ENCODE measurements around the gene ZNF474.

The ZNF474 gene

DNA sequence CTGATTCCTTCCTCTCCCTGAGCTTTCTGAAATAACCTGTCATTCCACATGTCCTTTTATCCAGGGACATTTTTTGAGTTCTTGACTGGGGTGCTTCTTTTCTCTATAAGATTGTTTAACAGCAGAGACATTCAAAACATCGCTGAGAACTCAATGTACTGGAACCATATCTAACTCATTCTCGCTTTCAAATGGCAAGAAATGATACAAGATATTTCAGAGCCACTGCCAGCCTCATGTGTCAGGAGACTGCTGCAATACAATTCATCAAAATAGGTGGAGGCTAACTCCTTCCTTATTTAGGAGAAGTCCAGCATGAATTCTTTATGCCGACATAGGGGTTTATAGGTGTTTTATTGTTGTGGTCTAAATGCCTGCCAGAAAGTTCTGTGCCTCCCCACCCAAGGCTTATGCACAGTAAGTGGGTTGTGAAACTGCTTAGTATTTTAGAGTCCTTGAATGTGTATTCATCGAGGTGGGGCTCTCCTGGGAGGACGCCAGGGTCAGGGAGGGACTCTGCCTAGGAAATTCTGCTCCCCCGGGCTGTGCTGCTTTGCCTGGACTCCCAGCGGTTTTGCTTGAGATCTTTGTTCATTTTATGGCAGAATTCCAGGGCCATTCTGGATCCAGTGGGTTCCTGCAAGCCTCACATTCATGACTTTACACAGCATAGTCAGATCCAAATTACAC is 53.9 kb downstream of the ZNF474 start:
- DNase-seq, result no peak

DNA sequence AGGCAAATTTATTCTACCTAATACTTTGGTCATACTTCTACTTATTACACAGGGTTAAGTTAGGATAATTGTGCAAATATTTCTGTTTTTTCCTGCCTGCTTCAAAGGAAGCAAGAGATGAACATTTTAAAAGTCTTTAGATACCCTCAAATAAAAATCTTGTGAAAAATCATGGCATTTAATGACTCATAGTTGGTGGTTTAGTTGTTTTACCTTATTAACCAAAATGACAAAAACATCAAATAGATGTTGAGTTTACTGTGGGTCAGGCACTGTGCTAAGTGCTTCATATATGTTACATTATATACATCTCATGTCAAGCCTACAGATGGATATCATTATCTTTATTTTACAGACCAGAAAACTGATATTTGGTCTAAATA is 54.4 kb downstream of the ZNF474 start:
- no peak for DNase-seq

DNA sequence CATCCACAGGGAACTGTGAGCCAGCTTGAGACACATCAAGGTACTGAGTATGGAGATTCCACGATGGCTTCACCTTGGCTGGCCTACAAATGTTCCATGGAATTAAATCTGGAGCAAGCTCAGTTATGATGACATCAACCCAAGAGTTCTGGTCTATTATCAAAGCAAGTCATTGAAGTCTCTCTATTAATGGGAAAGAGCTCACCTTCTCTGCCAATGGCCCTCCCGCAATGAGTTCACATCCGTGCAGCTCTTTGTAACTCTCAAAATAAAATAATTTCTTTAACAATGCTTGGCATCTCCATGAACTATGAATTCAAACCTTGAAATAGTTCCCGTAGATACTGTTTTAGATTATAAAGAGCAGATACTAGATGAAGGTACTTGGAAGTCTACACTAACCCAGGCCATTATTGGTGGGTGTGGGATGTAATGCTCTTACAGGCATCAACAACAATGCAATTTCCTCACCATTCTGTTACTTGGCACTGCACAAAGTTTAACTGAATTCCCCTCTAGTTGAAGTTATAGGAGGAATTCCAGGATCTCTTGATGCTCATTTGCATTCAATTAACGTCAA is 55.4 kb downstream of the ZNF474 start:
- no peak for DNase-seq

DNA sequence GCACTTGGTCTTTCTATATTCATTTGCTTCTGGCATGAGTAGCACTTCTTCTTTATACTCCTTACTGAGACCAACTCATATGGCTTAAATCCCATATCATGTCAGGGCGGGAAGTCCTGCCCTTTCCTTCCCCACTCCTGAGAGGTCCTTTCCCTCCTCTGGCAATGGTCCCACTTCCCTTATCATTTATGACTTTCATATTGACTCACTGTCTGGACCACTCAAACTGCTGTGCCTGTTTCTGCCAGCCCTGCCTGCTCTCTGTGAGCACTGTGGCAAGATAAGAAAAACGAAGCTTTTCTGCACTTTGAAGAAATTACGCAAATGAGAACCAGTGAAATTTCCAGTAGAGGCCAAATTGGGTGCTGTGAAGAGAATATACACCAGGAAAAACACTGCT is 58.1 kb downstream of the ZNF474 start:
- DNase-seq, result no peak

DNA sequence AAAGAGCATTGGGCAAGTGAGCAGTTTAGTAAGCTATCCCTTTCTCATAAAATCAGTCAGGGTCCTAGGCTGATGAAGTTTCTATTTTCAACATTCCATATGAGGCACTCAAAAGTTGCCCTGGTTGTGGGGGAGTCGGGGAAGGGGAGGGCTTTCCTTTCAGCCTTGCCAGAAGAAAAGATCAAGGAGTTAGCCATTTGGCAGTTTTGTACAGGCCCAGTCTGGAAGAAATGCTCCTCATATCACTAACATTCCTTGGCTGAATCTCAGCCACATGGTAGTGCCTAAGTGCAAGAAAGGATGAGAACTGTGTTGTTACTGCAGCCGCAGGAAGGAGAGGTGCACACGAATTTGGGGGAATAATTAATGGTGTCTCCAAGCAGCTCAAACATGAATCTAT is 60.8 kb downstream of the ZNF474 start:
- no peak for DNase-seq

DNA sequence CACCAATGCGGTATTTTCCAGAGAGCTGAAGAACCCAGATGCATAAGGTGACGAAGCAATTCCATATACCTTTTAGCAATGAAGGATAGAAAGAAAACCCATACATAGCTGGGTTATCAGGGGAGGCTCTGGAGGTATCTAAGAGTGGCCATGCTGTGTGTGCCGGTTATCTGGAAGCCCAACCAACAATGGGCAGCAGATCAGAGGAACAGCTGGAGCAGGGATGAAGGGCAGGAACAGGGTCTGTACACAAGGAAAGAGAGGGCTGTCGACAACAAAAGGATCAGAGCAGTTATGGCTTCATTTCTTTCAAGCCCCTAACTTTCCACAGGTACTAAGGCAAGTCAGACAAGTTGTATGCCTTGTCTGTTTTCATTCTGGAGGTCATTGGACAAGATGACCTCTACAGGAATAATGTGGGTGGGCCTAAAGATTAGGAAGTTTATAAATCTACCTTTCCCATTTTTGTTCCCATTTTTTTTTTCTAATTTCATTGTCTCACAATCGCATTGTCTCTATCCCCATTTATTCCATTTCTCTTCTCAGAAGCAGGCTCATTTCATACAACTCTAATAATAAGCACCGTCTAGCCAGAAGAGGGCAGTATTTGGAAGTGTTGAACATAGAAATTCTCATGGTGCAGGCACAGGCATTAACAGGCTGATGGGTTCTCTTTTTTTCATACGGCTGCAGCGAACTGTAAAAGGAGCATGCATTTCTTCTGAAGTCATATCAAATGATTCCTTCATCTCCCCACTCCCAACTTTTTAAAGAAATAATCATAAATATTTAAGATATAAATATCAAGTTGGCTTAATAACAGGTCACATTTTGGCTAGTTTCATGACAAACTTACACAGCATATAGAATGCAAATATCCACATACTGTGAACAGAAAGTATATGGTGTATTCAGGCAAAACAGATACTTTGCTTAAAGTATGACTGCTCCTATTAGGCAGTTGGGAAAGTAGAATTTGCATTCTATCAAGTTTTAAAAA is 63.5 kb downstream of the ZNF474 start:
- peak; percentile 69 for DNase-seq

DNA sequence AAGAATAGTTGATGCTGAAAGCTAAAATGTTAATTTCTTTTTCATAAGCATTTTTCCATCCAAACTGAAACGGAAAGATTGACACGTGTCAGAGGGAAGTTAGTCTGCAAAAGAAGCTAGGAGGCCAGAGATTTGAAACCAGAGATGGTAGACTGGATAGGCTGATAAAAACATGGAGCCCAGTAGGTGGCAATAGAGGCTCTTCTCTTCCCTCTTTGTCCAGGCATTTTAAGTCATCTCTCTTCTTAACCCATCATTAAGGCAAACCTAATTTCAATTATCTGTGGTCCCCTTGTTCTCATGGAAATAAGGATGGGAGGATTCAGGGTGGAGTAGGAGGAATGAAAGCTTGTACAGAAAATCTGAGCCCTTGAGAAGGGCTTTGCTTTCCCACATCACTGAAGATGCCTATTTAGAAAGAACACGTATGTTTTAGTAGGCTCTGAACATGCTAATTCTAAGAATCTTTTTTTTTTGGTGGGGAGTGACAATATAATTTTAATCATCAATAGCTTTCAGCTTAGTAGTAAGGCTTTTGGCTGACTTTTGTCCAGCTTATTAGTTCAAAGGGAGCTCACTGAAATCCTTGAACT is 66.6 kb downstream of the ZNF474 start:
- peak; percentile 68 for DNase-seq

DNA sequence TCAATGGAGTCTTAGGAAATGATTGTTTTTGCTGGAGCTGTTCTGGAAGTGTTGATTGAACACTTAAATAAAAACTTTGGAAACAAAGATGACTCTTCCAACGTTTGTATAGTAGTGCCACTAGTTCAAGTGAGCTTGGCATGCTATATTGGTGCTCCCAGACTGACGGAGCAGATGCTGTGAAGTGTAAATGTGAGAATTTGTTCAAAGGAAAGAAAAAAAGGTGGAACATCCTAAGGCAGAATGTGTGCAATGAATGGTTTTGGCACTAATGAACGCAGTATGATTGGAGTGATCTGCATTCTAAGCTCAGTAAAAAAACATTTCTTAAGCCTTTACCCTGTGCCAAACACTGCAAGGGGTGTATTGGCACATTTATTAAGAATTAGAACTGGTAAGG is 69.8 kb downstream of the ZNF474 start:
- no peak for DNase-seq

DNA sequence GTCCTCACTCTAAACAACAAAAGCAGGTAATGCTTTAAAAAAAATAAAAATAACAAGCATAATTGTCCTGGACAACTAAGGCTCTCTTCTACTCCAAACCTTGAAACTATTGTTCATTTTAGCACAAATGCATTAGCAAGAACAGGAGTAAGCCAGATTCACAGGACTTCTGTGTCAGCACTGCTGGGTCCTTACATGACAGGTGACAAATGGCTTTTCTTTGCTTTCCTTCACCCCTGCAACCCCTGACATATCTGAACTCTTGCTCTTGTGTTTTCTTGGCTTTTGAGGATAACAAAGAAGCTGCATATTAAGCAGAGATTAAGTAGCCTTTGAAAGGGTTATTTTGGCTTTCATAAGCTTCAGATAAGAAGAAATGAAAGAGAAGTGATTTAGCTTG is 71.1 kb downstream of the ZNF474 start:
- DNase-seq, result no peak

DNA sequence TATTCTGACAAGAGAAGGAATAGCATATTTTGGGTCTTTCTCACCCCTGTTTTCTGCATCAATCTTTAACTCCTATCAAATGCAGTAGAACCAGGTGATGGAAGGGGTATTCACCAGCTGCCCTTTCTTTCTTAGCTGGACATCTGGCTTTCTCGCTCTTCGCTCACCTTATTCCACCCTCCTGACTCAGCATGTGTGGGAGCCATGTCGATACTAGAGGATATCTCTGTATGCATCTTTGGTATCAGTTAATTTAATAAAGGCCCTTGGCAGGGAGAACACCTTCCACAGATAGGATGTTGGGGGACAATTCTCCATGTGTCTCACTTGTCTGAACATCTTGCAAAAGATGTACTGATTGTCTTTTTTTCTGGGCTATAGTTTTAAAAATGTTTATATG is 71.5 kb downstream of the ZNF474 start:
- no peak for DNase-seq

DNA sequence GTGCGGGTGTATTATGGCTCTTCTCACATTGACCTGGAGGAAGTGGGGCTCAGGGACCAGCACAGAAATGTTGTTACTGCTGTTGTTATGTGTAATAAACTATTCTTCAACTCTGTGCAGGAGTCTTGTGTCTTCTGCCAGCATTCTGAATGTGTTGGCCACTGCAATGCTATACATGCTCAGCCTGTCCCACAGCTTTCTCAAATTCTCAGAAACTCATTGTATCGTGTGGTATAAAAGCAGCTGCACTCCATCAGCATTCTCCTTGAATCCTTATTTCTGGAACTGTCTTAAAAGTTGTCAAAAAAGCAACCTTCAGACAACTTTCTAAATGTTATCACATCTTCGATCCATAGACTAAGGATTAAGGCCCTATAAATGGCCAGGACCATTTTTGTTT is 72.0 kb downstream of the ZNF474 start:
- DNase-seq, result no peak

DNA sequence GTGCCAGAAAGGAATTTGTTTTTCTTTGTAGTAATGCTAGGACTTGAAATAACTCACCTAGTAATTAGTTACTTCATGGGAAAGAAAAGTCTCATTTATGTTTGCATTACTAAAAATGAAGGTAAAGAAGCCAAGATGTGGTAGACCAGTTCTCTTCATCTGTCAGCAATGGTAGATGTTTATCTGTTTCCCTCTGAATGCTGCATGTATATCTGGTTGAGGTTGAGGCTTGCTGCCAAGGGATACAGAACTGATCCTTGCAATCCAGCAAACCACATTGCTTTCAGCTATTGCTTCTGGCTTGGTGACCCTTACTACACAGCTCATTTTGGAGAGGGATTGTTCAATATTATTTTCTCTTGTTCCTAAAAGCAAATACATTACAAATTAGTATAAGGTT is 73.6 kb downstream of the ZNF474 start:
- DNase-seq, result no peak

Measured in SHP77 treated with DMSO at 0.1 percent for 48 hours (cell line).